ENCODE results near the gene LRMDA.

DNA sequence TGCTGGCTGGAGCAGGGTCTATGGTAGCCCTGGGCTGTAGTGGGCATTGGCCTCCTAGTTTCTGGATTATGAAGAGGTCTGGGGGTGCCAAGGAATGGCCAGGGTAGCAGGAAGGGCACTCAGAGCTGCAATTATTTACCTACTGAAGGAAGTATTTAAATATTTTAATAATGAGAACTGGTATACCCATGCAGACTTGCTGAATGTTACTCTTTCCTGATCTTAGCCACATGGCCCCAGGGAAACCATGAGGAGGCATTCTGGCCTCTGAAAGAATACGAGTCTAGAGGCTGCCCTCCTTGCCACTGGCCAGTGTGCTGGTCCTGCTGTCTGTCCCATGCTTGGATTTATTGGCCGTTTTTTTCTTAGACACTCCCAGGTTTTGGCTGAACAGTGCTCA is 599.7 kb downstream of the LRMDA start:
- TF ChIP-seq CTCF (IDR thresholded peaks at IDR 0.05) (no peak), POLR2A (IDR thresholded peaks at IDR 0.05) (no peak)
